Activated CD8-positive, alpha-beta memory T cell treated with anti-CD3 and anti-CD28 coated beads for 1 hour (primary cell): ENCODE results near the gene ABCA13.
"Not testable (repeated sequence)": the region's sequence is repeated elsewhere in the genome, so short reads cannot be mapped to it uniquely, and the experiment has no call there.

Experiments
- DNase-seq, 2 donors: peaks; one replicate each; pipeline ENCODE4 v3.0.0-alpha.2; 2020; ENCODE audit warnings: low read depth in 1 of 2; ENCODE audit errors: extremely low read depth in 1 of 2

Gene ABCA13

GRCh38 chr7:48171202-48171601 lies at the start of gene ABCA13:
TSS of gene ABCA13 (plus strand) at chr7:48171458. CDS start at chr7:48171484, 26 bp downstream.
- no peak for DNase-seq

GRCh38 chr7:48126037-48126436 lies 45.2 kb upstream of the ABCA13 start:
- no peak for DNase-seq

GRCh38 chr7:48130658-48131108 lies 40.6 kb upstream of the ABCA13 start:
- no peak for DNase-seq

- DNase-seq = no peak
Measured at GRCh38 chr7:48132792-48133191, 38.5 kb upstream of the ABCA13 start.

GRCh38 chr7:48139459-48139858 lies 31.8 kb upstream of the ABCA13 start:
- DNase-seq = no peak

GRCh38 chr7:48140001-48140681 lies 31.1 kb upstream of the ABCA13 start:
- DNase-seq = no peak

GRCh38 chr7:48141521-48141920 lies 29.7 kb upstream of the ABCA13 start:
- no peak for DNase-seq

GRCh38 chr7:48144291-48144768 lies 26.9 kb upstream of the ABCA13 start:
- no peak for DNase-seq

GRCh38 chr7:48147078-48147591 lies 24.1 kb upstream of the ABCA13 start:
- no peak for DNase-seq

GRCh38 chr7:48147690-48148089 lies 23.6 kb upstream of the ABCA13 start:
- DNase-seq = not testable (repeated sequence)

GRCh38 chr7:48148311-48148710 lies 22.9 kb upstream of the ABCA13 start:
- no peak for DNase-seq

GRCh38 chr7:48149058-48149457 lies 22.2 kb upstream of the ABCA13 start:
- no peak for DNase-seq

- DNase-seq = no peak
Measured at GRCh38 chr7:48150086-48150485, 21.2 kb upstream of the ABCA13 start.

GRCh38 chr7:48154792-48155413 lies 16.4 kb upstream of the ABCA13 start:
- peak in 1 of 2 donors; percentile 3 for DNase-seq

- DNase-seq = no peak
Measured at GRCh38 chr7:48158404-48158803, 12.9 kb upstream of the ABCA13 start.

- no peak for DNase-seq
Measured at GRCh38 chr7:48161407-48162125, 9.7 kb upstream of the ABCA13 start.

GRCh38 chr7:48165157-48165556 lies 6.1 kb upstream of the ABCA13 start:
- no peak for DNase-seq

- no peak for DNase-seq
Measured at GRCh38 chr7:48168159-48168558, 3.1 kb upstream of the ABCA13 start.

GRCh38 chr7:48170506-48170905 lies 752 bp upstream of the ABCA13 start:
- no peak for DNase-seq

- DNase-seq = no peak
Measured at GRCh38 chr7:48173313-48173712, 2.1 kb downstream of the ABCA13 start.

- no peak for DNase-seq
Measured at GRCh38 chr7:48173756-48174382, 2.6 kb downstream of the ABCA13 start.
